GM18498 (cell line): Measurements from ENCODE around the gene SPSB4.
"Not testable (repeated sequence)": the region's sequence is repeated elsewhere in the genome, so short reads cannot be mapped to it uniquely, and the experiment has no call there.

Experiments
- ATAC-seq: cut with Tn5 transposase; IDR thresholded peaks from one replicate; pipeline ENCODE4 v1.9.1; 2021; ENCODE audit warnings: mild to moderate bottlenecking, moderate library complexity; ENCODE audit not compliant: unreplicated experiment

The SPSB4 gene

GRCh38 chr3:141093971-141094684 lies 43.0 kb downstream of the SPSB4 start:
- ATAC-seq, result no peak

GRCh38 chr3:141094790-141095545 lies 43.8 kb downstream of the SPSB4 start:
- ATAC-seq, result no peak

GRCh38 chr3:141095546-141095937 lies 44.4 kb downstream of the SPSB4 start:
- no peak for ATAC-seq

GRCh38 chr3:141096164-141096563 lies 45.0 kb downstream of the SPSB4 start:
- no peak for ATAC-seq

DNA sequence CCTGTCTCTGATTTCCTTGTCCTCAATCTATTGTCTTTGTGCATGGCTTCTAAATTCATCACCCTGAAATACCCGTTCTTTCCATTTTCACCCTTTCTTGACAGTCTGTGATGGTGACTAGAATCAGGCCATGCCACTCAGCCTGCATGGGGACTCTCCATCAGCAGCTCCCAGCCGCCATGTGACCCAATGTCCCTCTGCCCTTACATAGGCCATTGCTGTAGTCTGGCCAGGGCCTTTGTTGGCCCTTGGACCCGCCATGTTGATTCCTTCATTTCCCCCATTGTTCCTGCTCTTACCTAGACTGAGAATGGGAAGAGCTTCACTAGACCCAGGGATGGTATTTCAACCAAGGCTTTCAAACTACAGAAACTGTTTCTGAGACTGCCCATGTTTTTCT lies 45.8 kb downstream of the SPSB4 start:
- no peak for ATAC-seq

GRCh38 chr3:141100112-141100511 lies 49.0 kb downstream of the SPSB4 start:
- ATAC-seq, result no peak

- no peak for ATAC-seq
Measured at GRCh38 chr3:141100531-141101320, 49.6 kb downstream of the SPSB4 start.

DNA sequence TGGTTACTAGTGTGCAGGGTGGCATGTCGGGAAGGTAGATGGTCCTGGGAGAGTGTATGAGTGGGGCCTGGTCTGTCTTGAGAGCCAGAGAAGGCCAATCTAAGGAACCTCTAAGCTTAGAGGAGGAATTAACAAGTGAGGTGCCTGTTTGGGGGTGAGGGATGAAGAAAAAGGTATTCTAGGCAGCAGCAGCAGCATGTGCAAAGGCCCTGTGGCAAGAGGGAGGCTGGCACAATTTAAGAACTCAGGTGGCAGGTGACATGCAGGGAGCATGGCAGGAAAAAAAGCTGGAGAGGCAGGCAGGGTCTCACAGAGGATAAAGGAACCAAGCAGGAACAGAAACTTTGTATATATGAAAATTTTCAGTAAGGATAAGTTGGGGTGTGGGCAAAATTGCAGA lies 51.2 kb downstream of the SPSB4 start:
- no peak for ATAC-seq

DNA sequence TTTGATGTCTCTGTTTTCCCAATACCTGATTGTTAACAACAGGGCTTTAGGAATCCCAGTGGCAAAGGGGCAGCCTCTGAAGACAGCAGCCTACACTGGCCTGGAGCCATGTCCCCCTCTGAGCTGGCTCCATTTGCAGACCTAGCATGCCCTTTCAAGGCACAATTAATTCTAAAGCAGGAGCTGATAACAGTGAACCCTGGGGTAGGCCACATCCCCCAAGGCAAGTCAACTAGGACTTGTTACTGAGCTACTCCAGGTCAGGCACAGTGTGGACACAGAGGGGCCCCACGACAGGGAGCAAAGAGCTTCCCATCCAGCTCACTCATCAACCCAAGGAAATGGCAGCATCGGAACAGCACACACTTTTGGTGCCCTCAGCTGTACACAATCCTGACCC lies 51.9 kb downstream of the SPSB4 start:
- ATAC-seq, result no peak

GRCh38 chr3:141103503-141103902 lies 52.4 kb downstream of the SPSB4 start:
- ATAC-seq, result no peak

- ATAC-seq, result no peak
Measured at GRCh38 chr3:141104151-141104821, 53.1 kb downstream of the SPSB4 start.

GRCh38 chr3:141105828-141106628 lies 54.9 kb downstream of the SPSB4 start:
- no peak for ATAC-seq

DNA sequence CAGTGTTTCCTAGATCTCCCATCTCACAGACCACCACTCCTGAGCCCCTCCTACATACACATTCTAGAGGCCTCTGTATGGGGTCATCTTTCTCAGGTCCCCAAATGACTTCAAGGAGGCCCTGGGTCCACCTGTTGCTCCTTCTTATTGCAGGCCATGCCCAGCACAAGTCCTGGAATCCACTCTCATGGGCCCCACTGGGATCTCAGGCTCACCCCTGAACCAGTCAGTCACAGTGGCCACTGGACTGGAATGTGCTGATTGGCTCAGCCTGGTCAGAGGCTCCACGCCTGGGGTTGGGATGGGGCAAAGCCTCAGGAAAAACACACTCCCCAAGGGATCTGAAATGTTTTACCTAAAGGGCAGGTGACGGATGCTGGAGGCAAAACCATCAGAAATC lies 55.7 kb downstream of the SPSB4 start:
- ATAC-seq, result no peak

- ATAC-seq, result no peak
Measured at GRCh38 chr3:141108039-141108438, 56.9 kb downstream of the SPSB4 start.

DNA sequence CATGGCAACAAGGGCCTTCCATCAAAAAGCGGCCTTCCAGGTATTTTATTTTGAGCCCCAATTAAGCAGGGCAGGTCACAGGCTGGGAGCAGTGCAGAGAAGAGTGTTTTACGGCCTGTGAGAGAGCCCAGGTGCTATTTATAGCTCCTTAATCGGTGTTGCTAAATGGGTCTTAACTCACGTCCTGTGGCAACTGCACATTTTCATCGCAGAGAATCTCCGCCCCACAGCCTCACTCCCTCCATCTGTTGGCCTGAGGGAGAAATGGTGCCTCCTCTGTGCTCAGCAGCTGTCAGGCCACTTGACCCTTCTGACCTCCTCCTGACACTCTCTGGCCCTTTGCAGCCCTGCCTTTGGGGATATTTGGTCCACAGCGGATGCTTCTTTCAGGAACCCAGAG lies 58.6 kb downstream of the SPSB4 start:
- no peak for ATAC-seq

DNA sequence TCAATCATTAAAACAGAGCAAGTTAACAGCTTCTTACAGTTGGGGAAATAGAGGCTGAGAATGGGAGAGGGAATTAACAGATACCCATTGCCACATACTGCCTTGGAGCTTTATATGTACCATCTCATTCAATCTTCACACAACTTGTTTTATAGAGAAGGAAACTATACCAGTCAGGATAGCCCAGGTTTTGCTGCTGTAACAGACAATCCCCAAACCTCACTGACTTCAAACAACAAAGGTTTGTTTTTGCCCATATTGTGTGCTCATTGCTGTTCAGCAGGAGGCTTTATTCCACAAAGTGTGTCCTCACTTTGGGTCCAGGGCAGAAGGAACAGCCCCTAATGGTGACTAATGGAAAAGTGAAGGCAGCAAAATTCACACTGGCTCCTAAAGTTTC lies 59.2 kb downstream of the SPSB4 start:
- no peak for ATAC-seq

DNA sequence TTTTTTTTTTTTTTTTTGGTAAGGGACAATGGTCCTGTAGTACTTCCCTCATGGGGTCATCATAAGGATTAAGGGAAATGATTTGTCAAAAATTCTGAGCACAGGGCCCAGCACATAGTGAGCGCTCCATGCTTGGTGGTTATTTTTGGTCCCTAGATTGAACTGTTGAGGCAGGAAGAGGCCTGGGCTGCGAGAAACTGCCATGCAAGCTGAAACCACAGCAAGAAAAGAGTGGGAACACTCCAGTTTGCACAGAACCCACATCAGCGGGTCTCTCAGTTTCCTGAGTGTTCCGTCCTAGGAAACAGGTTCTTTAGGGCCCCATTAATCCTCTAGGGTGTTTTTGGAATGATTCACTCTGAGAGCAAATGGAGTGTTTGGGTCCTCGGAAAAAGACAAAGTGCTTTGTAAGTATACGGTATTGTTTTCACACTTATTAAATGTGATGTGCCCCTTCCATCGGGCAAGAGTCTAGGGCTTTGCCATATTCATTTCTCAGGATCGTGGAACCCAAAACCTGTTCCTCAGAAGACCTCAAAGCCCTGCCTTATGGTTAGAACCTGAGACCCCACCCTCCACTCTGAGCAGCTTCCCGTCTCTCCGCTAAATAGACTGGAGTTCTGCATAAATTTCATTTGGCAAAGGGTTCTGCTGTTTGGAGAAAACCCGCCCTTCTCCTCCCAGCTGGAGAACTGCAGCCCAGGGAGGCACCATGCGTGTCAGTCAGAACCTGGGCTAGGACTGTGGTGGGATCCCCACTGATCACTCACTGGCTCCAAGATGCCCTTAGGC lies 60.4 kb downstream of the SPSB4 start:
- ATAC-seq, result no peak

- no peak for ATAC-seq
Measured at GRCh38 chr3:141112686-141113297, 61.6 kb downstream of the SPSB4 start.

GRCh38 chr3:141113680-141114079 lies 62.5 kb downstream of the SPSB4 start:
- ATAC-seq, result not testable (repeated sequence)
